ENCODE measurements around the gene ABCD3. TPM values are rescaled to one million over a fixed set of nuclear protein-coding genes. Genes with fewer than 3 reads are reported as not detected.

Gene ABCD3
- total RNA-seq, 1 donor from 2014 or later, result 54.9 TPM

GRCh38 chr1:94530373-94530878 lies 112.2 kb downstream of the ABCD3 start:
- Histone ChIP-seq H3K4me1 (peaks cover 5% of the 10 kb centered on the region), H3K36me3 (peaks cover 50% of the 10 kb centered on the region), H3K27me3 (ENCODE audit: low read depth) (no peaks in the 10 kb centered on the region), H3K27ac (no peak overlapping the region), H3K4me3 (no peak overlapping the region), H3K9me3 (no peaks in the 10 kb centered on the region)
- intact Hi-C loops (cut with DNase I), result no loop called here
- ATAC-seq (no peak), DNase-seq (no peak)
- no peak for TF ChIP-seq CTCF (IDR thresholded peaks at IDR 0.05)

GRCh38 chr1:94531664-94532063 lies 113.5 kb downstream of the ABCD3 start:
- intact Hi-C loops (cut with DNase I), result no loop called here

GRCh38 chr1:94532077-94532476 lies 113.9 kb downstream of the ABCD3 start:
- intact Hi-C loops (cut with DNase I), result no loop called here
- H3K4me3 ChIP-seq, result no peak overlapping the region
- no peaks in the 10 kb centered on the region for H3K27me3 ChIP-seq (ENCODE audit: low read depth)
- peaks cover 15% of the 10 kb centered on the region for H3K4me1 ChIP-seq
- no peak overlapping the region for H3K27ac ChIP-seq
- TF ChIP-seq CTCF (IDR thresholded peaks at IDR 0.05), result no peak
- ATAC-seq (no peak), DNase-seq (no peak)
- H3K9me3 ChIP-seq, result no peaks in the 10 kb centered on the region
- peaks cover 56% of the 10 kb centered on the region for H3K36me3 ChIP-seq

More at GRCh38 chr1:94531664-94532063, 113.5 kb downstream of the ABCD3 start:
- no peak for TF ChIP-seq CTCF (IDR thresholded peaks at IDR 0.05)
- no peak overlapping the region for H3K27ac ChIP-seq
- H3K4me1 ChIP-seq, result peaks cover 12% of the 10 kb centered on the region
- H3K9me3 ChIP-seq, result no peaks in the 10 kb centered on the region
- ATAC-seq, result no peak
- DNase-seq, result no peak
- H3K36me3 ChIP-seq, result peaks cover 56% of the 10 kb centered on the region
- no peak overlapping the region for H3K4me3 ChIP-seq
- H3K27me3 ChIP-seq (ENCODE audit: low read depth), result no peaks in the 10 kb centered on the region

GRCh38 chr1:94535095-94535494 lies 116.9 kb downstream of the ABCD3 start:
- peaks cover 29% of the 10 kb centered on the region for H3K4me1 ChIP-seq

DNA sequence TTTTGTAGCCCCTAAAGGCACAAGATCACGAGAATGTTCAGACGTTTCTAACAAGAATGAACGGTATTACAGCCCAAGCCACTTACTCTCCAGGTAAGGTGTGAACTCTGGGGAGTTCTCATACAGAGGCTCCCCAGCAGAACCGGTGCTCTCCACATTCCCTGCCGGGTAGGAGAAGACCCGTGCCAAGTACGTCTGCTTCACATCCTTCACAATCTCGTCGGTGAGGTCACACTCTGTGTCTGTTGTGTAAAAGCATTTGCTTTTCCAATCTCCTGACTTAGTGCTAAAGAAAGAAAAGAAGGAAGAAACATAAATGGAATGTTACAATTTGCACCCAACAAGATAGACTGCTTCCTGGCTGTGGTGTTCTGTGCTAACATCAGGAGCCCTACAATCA lies 117.7 kb downstream of the ABCD3 start:
- Histone ChIP-seq H3K27me3 (ENCODE audit: low read depth) (no peaks in the 10 kb centered on the region), H3K4me3 (no peak overlapping the region), H3K27ac (peak overlapping the region; percentile 5), H3K36me3 (peaks cover 43% of the 10 kb centered on the region), H3K4me1 (peaks cover 30% of the 10 kb centered on the region), H3K9me3 (no peaks in the 10 kb centered on the region)
- TF ChIP-seq CTCF (IDR thresholded peaks at IDR 0.05), result no peak
- ATAC-seq, result peak; percentile 50 to 57
- intact Hi-C loops (cut with DNase I), result no loop called here
- DNase-seq, result no peak

More at GRCh38 chr1:94535095-94535494, 116.9 kb downstream of the ABCD3 start:
- DNase-seq (no peak), ATAC-seq (no peak)
- no peak for TF ChIP-seq CTCF (IDR thresholded peaks at IDR 0.05)
- Histone ChIP-seq H3K27ac (no peak overlapping the region), H3K9me3 (no peaks in the 10 kb centered on the region), H3K4me3 (no peak overlapping the region), H3K27me3 (ENCODE audit: low read depth) (no peaks in the 10 kb centered on the region), H3K36me3 (peaks cover 50% of the 10 kb centered on the region)
- intact Hi-C loops (cut with DNase I), result no loop called here
